ENCODE measurements around the gene IFNAR2.

GRCh38 chr21:33246963-33247362, 17.2 kb downstream of the IFNAR2 start:
- no peak for TF ChIP-seq EZH2 (IDR thresholded peaks at IDR 0.05)
- no peak for TF ChIP-seq POLR2AphosphoS5 (IDR thresholded peaks at IDR 0.05; ENCODE audit: borderline replicate concordance, low read depth, low read length)
- no peak for TF ChIP-seq FOXP2 (optimal IDR thresholded peaks at IDR 0.05; ENCODE audit: control extremely low read depth, extremely low read length, insufficient read depth)
